ENCODE results near the gene PRKAR1B.

DNA sequence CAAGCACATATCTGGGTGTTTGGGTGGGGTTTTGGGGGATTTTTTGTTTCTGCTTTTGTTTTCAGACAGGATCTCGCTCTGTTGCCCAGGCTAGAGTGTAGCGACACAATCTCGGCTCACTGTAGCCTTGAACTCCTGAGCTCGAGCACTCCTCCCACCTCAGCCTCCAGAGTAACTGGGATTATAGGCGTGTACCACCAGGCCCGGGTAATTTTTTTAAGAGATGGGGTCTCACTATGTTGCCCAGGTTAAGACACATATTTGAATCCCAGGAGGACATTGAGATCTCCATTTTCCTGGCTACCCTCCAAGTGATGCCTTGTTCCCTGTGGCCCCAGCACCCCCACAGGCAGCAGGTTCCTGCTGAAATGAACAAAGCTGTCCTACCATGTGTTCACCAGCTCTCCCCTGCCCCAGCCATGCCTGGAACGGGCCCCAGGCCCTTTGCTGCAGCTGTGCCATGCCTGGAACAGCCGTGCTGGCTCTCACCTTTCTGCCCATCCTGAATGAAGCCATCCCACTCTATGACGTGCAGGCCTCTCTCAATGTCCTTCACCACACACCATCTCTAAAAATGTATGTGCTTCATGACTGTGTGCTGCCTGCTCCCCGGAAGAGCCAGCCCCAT is 55.6 kb downstream of the PRKAR1B start:
- TF ChIP-seq, protein P1, sequence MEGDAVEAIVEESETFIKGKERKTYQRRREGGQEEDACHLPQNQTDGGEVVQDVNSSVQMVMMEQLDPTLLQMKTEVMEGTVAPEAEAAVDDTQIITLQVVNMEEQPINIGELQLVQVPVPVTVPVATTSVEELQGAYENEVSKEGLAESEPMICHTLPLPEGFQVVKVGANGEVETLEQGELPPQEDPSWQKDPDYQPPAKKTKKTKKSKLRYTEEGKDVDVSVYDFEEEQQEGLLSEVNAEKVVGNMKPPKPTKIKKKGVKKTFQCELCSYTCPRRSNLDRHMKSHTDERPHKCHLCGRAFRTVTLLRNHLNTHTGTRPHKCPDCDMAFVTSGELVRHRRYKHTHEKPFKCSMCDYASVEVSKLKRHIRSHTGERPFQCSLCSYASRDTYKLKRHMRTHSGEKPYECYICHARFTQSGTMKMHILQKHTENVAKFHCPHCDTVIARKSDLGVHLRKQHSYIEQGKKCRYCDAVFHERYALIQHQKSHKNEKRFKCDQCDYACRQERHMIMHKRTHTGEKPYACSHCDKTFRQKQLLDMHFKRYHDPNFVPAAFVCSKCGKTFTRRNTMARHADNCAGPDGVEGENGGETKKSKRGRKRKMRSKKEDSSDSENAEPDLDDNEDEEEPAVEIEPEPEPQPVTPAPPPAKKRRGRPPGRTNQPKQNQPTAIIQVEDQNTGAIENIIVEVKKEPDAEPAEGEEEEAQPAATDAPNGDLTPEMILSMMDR (IDR thresholded peaks at IDR 0.05), result no peak
- no peak for TF ChIP-seq POLR2AphosphoS5 (IDR thresholded peaks at IDR 0.05)
- no peak for TF ChIP-seq POLR2A (IDR thresholded peaks at IDR 0.05)
- no peak for TF ChIP-seq EP300 (IDR thresholded peaks at IDR 0.05)

All from stomach (tissue), 4 donors.